Measurements from ENCODE around the gene ISM2.
A peak's percentile ranks its signal among the peaks of the same experiment; 100 is the strongest.

The ISM2 gene

GRCh38 chr14:77459072-77459723 lies 39.4 kb downstream of the ISM2 start:
- peak; percentile 47 for DNase-seq

- peak; percentile 42 for DNase-seq
These were observed 40.2 kb downstream of the ISM2 start for GRCh38 chr14:77458249-77458950.

- peak; percentile 98 for DNase-seq
These were observed 40.9 kb downstream of the ISM2 start, which contains the start of the genes AHSA1 and VIPAS39 for GRCh38 chr14:77457522-77458248. Gene AHSA1 (plus strand): TSS chr14:77458093. CDS start chr14:77458190, 97 bp downstream. Gene VIPAS39 (minus strand): TSS chr14:77457601. CDS start chr14:77454102, 3,499 bp downstream.

GRCh38 chr14:77457115-77457521 lies 41.5 kb downstream of the ISM2 start:
- no peak for DNase-seq

GRCh38 chr14:77455966-77456640 lies 42.5 kb downstream of the ISM2 start:
- no peak for DNase-seq

- no peak for DNase-seq
These were observed 56.4 kb downstream of the ISM2 start for GRCh38 chr14:77442196-77442595.

- no peak for DNase-seq
These were observed 58.8 kb downstream of the ISM2 start for GRCh38 chr14:77439861-77440260.

- no peak for DNase-seq
These were observed 60.0 kb downstream of the ISM2 start for GRCh38 chr14:77438596-77438995.

GRCh38 chr14:77436042-77436441 lies 62.6 kb downstream of the ISM2 start:
- no peak for DNase-seq

GRCh38 chr14:77426396-77426795 lies 72.2 kb downstream of the ISM2 start:
- DNase-seq, result no peak

GRCh38 chr14:77424862-77425261 lies 73.8 kb downstream of the ISM2 start:
- no peak for DNase-seq
